ENCODE results near the gene B3GALNT1. TPM values are rescaled to one million over a fixed set of nuclear protein-coding genes. Genes with fewer than 3 reads are reported as not detected.
A peak's percentile ranks its signal among the peaks of the same experiment; 100 is the strongest.
"Not testable (repeated sequence)": the region's sequence is repeated elsewhere in the genome, so short reads cannot be mapped to it uniquely, and the experiment has no call there.

Gene B3GALNT1
- total and polyA plus RNA-seq, 2 donors (not counting 1 experiment from before 2014, with no cell fraction given), result 15.9 to 17.9 TPM

GRCh38 chr3:161042023-161042501, 63.1 kb downstream of the B3GALNT1 start:
- no peak overlapping the region for H3K27ac ChIP-seq (ENCODE audit: insufficient read depth, low read length)

GRCh38 chr3:161038725-161039124, 66.4 kb downstream of the B3GALNT1 start:
- Histone ChIP-seq H3K27me3 (ENCODE audit: control insufficient read depth, insufficient read depth, low read length) (no peaks in the 10 kb centered on the region), H3K9ac (ENCODE audit: insufficient read depth, low read length) (no peak overlapping the region), H3K4me1 (ENCODE audit: control insufficient read depth, extremely low read depth, insufficient read depth, low read length) (no peaks in the 10 kb centered on the region), H3K36me3 (ENCODE audit: control insufficient read depth, insufficient read depth, low read length) (no peaks in the 10 kb centered on the region), H2AFZ (ENCODE audit: low read length) (no peak overlapping the region), H3K9me3 (ENCODE audit: control insufficient read depth, insufficient read depth, low read depth, low read length) (no peaks in the 10 kb centered on the region), H3K4me2 (ENCODE audit: extremely low read depth, insufficient read depth, low read length) (no peak overlapping the region), H4K20me1 (ENCODE audit: control insufficient read depth, extremely low read depth, insufficient read depth, low read length) (no peaks in the 10 kb centered on the region), H3K4me3 (replicated peaks in 1 of 4; ENCODE audit: control extremely low read depth in 1 of 4, insufficient read depth in 1 of 4, low read depth in 3 of 4, low read length in 4 of 4) (no peak overlapping the region), H3K27ac (ENCODE audit: insufficient read depth, low read length) (no peak overlapping the region), H3K79me2 (ENCODE audit: control insufficient read depth, insufficient read depth, low read length) (no peaks in the 10 kb centered on the region)
- no peak for TF ChIP-seq EZH2 (IDR thresholded peaks at IDR 0.05; ENCODE audit: low read length, missing control alignments)
- no peak for TF ChIP-seq CTCF (conservative IDR thresholded peaks at IDR 0.05 in 1 of 2, IDR thresholded peaks at IDR 0.05 in 1 of 2; ENCODE audit: low read depth in 1 of 2, low read length in 2 of 2)
- peak in 1 of 2 donors; percentile 83 for DNase-seq (ENCODE audit: low read depth in 2 of 2)

More at GRCh38 chr3:161042023-161042501, 63.1 kb downstream of the B3GALNT1 start:
- H3K79me2 ChIP-seq (ENCODE audit: control insufficient read depth, insufficient read depth, low read length), result no peaks in the 10 kb centered on the region
- no peaks in the 10 kb centered on the region for H3K27me3 ChIP-seq (ENCODE audit: control insufficient read depth, insufficient read depth, low read length)
- DNase-seq (ENCODE audit: low read depth in 2 of 2), result peak; percentile 4 to 86
- no peak overlapping the region for H2AFZ ChIP-seq (ENCODE audit: low read length)
- no peak overlapping the region for H3K9ac ChIP-seq (ENCODE audit: insufficient read depth, low read length)
- no peaks in the 10 kb centered on the region for H3K36me3 ChIP-seq (ENCODE audit: control insufficient read depth, insufficient read depth, low read length)
- H4K20me1 ChIP-seq (ENCODE audit: control insufficient read depth, extremely low read depth, insufficient read depth, low read length), result no peaks in the 10 kb centered on the region
- no peak overlapping the region for H3K4me3 ChIP-seq (replicated peaks in 1 of 4; ENCODE audit: control extremely low read depth in 1 of 4, insufficient read depth in 1 of 4, low read depth in 3 of 4, low read length in 4 of 4)
- TF ChIP-seq EZH2 (IDR thresholded peaks at IDR 0.05; ENCODE audit: low read length, missing control alignments), result no peak
- TF ChIP-seq CTCF (conservative IDR thresholded peaks at IDR 0.05 in 1 of 2, IDR thresholded peaks at IDR 0.05 in 1 of 2; ENCODE audit: low read depth in 1 of 2, low read length in 2 of 2), result no peak
- no peak overlapping the region for H3K4me2 ChIP-seq (ENCODE audit: extremely low read depth, insufficient read depth, low read length)
- no peaks in the 10 kb centered on the region for H3K9me3 ChIP-seq (ENCODE audit: control insufficient read depth, insufficient read depth, low read depth, low read length)
- no peaks in the 10 kb centered on the region for H3K4me1 ChIP-seq (ENCODE audit: control insufficient read depth, extremely low read depth, insufficient read depth, low read length)

GRCh38 chr3:161035711-161036110, 69.4 kb downstream of the B3GALNT1 start:
- Histone ChIP-seq H3K27ac (ENCODE audit: insufficient read depth, low read length) (no peak overlapping the region), H4K20me1 (ENCODE audit: control insufficient read depth, extremely low read depth, insufficient read depth, low read length) (no peaks in the 10 kb centered on the region), H3K4me1 (ENCODE audit: control insufficient read depth, extremely low read depth, insufficient read depth, low read length) (no peaks in the 10 kb centered on the region), H3K9ac (ENCODE audit: insufficient read depth, low read length) (no peak overlapping the region), H3K4me2 (ENCODE audit: extremely low read depth, insufficient read depth, low read length) (no peak overlapping the region), H2AFZ (ENCODE audit: low read length) (no peak overlapping the region), H3K4me3 (replicated peaks in 1 of 4; ENCODE audit: control extremely low read depth in 1 of 4, insufficient read depth in 1 of 4, low read depth in 3 of 4, low read length in 4 of 4) (no peak overlapping the region), H3K36me3 (ENCODE audit: control insufficient read depth, insufficient read depth, low read length) (no peaks in the 10 kb centered on the region), H3K79me2 (ENCODE audit: control insufficient read depth, insufficient read depth, low read length) (no peaks in the 10 kb centered on the region), H3K9me3 (ENCODE audit: control insufficient read depth, insufficient read depth, low read depth, low read length) (no peaks in the 10 kb centered on the region), H3K27me3 (ENCODE audit: control insufficient read depth, insufficient read depth, low read length) (no peaks in the 10 kb centered on the region)
- no peak for TF ChIP-seq EZH2 (IDR thresholded peaks at IDR 0.05; ENCODE audit: low read length, missing control alignments)
- TF ChIP-seq CTCF (conservative IDR thresholded peaks at IDR 0.05 in 1 of 2, IDR thresholded peaks at IDR 0.05 in 1 of 2; ENCODE audit: low read depth in 1 of 2, low read length in 2 of 2), result no peak
- peak; percentile 66 to 97 for DNase-seq (ENCODE audit: low read depth in 2 of 2)

GRCh38 chr3:161034913-161035550, 70.1 kb downstream of the B3GALNT1 start:
- not testable (repeated sequence) for H3K4me3 ChIP-seq (replicated peaks in 1 of 4; ENCODE audit: control extremely low read depth in 1 of 4, insufficient read depth in 1 of 4, low read depth in 3 of 4, low read length in 4 of 4); H3K36me3 ChIP-seq (ENCODE audit: control insufficient read depth, insufficient read depth, low read length); H4K20me1 ChIP-seq (ENCODE audit: control insufficient read depth, extremely low read depth, insufficient read depth, low read length); H3K4me1 ChIP-seq (ENCODE audit: control insufficient read depth, extremely low read depth, insufficient read depth, low read length); H3K9me3 ChIP-seq (ENCODE audit: control insufficient read depth, insufficient read depth, low read depth, low read length); H2AFZ ChIP-seq (ENCODE audit: low read length); H3K27ac ChIP-seq (ENCODE audit: insufficient read depth, low read length); H3K4me2 ChIP-seq (ENCODE audit: extremely low read depth, insufficient read depth, low read length); H3K9ac ChIP-seq (ENCODE audit: insufficient read depth, low read length); H3K79me2 ChIP-seq (ENCODE audit: control insufficient read depth, insufficient read depth, low read length); H3K27me3 ChIP-seq (ENCODE audit: control insufficient read depth, insufficient read depth, low read length)
- DNase-seq (ENCODE audit: low read depth in 2 of 2), result peak in 1 of 2 donors; percentile 66
